HL-60 (cell line): ENCODE data around the gene PNLIPRP1.

Experiments
- DNase-seq, 2 experiments: peaks; one replicate each; pipeline ENCODE4 v3.0.0-alpha.2; 2010 to 2020; ENCODE audit warnings: low read depth in 1 of 2, low spot score in 1 of 2
- H3K27ac ChIP-seq: fragments of 250-450 bp; sonication (Bioruptor Pico); replicated peaks from 2 replicates; pipeline ENCODE4 v1.5.1; 2020; ENCODE audit warnings: mild to moderate bottlenecking, moderate library complexity
- H3K27me3 ChIP-seq: fragments of 250-450 bp; sonication (Bioruptor Pico); 2 replicates; pipeline ENCODE4 v1.5.1; 2021; ENCODE audit warnings: mild to moderate bottlenecking, moderate library complexity; ENCODE audit not compliant: insufficient read depth, poor library complexity, severe bottlenecking
- H3K4me3 ChIP-seq: replicated peaks from 2 replicates; pipeline ENCODE4 v1.5.1; 2011; ENCODE audit warnings: mild to moderate bottlenecking, control low read depth, low read length; ENCODE audit not compliant: insufficient read depth
- CTCF ChIP-seq: IDR thresholded peaks from one replicate; pipeline ENCODE4 v1.5.1; 2011; ENCODE audit warnings: low read length, control low read depth, inconsistent platforms; ENCODE audit not compliant: insufficient read depth
- GABPA ChIP-seq: IDR thresholded peaks from 2 replicates; pipeline ENCODE4 v1.6.1; 2012; ENCODE audit warnings: low read depth
- POLR2AphosphoS5 ChIP-seq: IDR thresholded peaks from 2 replicates; pipeline ENCODE4 v1.6.1; 2012; ENCODE audit warnings: low read depth
- SPI1 ChIP-seq: IDR thresholded peaks from 2 replicates; pipeline ENCODE4 v1.6.1; 2012; ENCODE audit warnings: low read depth, mild to moderate bottlenecking, borderline replicate concordance
- long read RNA-seq: library from polyadenylated mRNA; unstranded; transcript quantifications from one replicate; pipeline ENCODE4 v2.0.0, GENCODE V29; 2020
- TF ChIP-seq, protein P1 (sequence below): IDR thresholded peaks from 2 replicates; pipeline ENCODE4 v1.6.1; 2012; ENCODE audit warnings: low read depth; ENCODE audit not compliant: insufficient replicate concordance

Gene PNLIPRP1
- long read RNA-seq = 0 reads

GRCh38 chr10:116590590-116591444 is at the start of gene PNLIPRP1:
TSS of gene PNLIPRP1 (plus strand) at chr10:116590959. CDS start at chr10:116591130, 171 bp downstream.
- no peak within 1 kb of the TSS for H3K4me3 ChIP-seq
- DNase-seq = no peak
- H3K27ac ChIP-seq = no peak within 1 kb of the TSS
- no peaks in the 10 kb centered on the region for H3K27me3 ChIP-seq
- TF ChIP-seq, protein P1, sequence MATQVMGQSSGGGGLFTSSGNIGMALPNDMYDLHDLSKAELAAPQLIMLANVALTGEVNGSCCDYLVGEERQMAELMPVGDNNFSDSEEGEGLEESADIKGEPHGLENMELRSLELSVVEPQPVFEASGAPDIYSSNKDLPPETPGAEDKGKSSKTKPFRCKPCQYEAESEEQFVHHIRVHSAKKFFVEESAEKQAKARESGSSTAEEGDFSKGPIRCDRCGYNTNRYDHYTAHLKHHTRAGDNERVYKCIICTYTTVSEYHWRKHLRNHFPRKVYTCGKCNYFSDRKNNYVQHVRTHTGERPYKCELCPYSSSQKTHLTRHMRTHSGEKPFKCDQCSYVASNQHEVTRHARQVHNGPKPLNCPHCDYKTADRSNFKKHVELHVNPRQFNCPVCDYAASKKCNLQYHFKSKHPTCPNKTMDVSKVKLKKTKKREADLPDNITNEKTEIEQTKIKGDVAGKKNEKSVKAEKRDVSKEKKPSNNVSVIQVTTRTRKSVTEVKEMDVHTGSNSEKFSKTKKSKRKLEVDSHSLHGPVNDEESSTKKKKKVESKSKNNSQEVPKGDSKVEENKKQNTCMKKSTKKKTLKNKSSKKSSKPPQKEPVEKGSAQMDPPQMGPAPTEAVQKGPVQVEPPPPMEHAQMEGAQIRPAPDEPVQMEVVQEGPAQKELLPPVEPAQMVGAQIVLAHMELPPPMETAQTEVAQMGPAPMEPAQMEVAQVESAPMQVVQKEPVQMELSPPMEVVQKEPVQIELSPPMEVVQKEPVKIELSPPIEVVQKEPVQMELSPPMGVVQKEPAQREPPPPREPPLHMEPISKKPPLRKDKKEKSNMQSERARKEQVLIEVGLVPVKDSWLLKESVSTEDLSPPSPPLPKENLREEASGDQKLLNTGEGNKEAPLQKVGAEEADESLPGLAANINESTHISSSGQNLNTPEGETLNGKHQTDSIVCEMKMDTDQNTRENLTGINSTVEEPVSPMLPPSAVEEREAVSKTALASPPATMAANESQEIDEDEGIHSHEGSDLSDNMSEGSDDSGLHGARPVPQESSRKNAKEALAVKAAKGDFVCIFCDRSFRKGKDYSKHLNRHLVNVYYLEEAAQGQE = no peak
- TF ChIP-seq POLR2AphosphoS5 (no peak), CTCF (no peak), GABPA (no peak), SPI1 (no peak)

GRCh38 chr10:116542007-116542677 is 48.6 kb upstream of the PNLIPRP1 start:
- no peak overlapping the region for H3K4me3 ChIP-seq
- DNase-seq = no peak
- no peak overlapping the region for H3K27ac ChIP-seq
- peaks cover 2% of the 10 kb centered on the region for H3K27me3 ChIP-seq
- TF ChIP-seq SPI1 (no peak), CTCF (no peak), GABPA (no peak), POLR2AphosphoS5 (no peak)
- TF ChIP-seq, protein P1 = no peak

DNA sequence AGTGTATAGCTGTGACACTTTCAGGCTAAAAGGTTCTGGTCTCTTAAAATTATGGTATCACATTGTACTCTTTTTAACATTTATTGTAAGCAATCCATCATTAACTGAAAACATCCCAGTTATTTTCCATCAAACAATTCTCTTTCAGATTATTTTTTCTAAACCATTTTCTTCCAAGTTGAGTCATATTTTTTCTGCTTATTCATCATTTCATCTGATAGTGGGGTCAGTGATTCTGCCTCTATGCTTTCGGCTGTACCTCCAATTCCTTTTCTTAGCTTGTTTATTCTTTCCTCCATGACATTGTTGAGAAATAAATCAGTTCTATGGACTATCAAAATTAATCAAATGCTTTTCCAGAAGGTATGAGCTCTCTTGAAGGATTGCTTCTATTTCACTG is 45.6 kb upstream of the PNLIPRP1 start:
- Histone ChIP-seq H3K4me3 (no peak overlapping the region), H3K27me3 (peaks cover 2% of the 10 kb centered on the region), H3K27ac (no peak overlapping the region)
- no peak for TF ChIP-seq SPI1
- no peak for TF ChIP-seq GABPA
- TF ChIP-seq CTCF = no peak
- TF ChIP-seq, protein P1 = no peak
- TF ChIP-seq POLR2AphosphoS5 = no peak
- no peak for DNase-seq
